ENCODE measurements around the gene AGL. TPM values are rescaled to one million over a fixed set of nuclear protein-coding genes. Genes with fewer than 3 reads are reported as not detected.
"Not testable (repeated sequence)": the region's sequence is repeated elsewhere in the genome, so short reads cannot be mapped to it uniquely, and the experiment has no call there.

AGL gene
- total and polyA plus RNA-seq, 2 experiments from 2014 or later, result 26.6 to 39.5 TPM

DNA sequence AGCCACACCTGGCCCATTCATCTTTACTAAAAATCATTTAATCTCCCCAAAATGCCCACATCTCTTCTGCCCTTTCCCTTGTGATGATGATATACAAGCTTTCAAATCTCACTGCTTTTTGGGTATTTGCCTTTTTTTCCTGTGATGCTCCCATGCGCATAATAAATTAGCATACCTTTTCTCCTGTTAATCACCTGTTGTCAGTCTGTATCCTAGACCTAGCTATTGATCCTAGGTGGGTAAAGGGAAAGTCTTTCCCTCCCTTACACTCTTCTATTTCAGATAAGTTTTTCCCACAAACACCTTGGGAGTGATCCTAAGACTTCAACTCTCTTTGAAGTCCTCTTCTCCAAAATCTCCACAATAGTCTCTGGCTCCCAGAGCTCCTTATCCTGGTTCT, 107.7 kb downstream of the AGL start:
- no peak for DNase-seq (ENCODE audit: low read depth in 1 of 2, low spot score in 1 of 2)
- no peaks in the 10 kb centered on the region for H3K36me3 ChIP-seq
- TF ChIP-seq, protein P1, sequence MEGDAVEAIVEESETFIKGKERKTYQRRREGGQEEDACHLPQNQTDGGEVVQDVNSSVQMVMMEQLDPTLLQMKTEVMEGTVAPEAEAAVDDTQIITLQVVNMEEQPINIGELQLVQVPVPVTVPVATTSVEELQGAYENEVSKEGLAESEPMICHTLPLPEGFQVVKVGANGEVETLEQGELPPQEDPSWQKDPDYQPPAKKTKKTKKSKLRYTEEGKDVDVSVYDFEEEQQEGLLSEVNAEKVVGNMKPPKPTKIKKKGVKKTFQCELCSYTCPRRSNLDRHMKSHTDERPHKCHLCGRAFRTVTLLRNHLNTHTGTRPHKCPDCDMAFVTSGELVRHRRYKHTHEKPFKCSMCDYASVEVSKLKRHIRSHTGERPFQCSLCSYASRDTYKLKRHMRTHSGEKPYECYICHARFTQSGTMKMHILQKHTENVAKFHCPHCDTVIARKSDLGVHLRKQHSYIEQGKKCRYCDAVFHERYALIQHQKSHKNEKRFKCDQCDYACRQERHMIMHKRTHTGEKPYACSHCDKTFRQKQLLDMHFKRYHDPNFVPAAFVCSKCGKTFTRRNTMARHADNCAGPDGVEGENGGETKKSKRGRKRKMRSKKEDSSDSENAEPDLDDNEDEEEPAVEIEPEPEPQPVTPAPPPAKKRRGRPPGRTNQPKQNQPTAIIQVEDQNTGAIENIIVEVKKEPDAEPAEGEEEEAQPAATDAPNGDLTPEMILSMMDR (IDR thresholded peaks at IDR 0.05; ENCODE audit: low read depth, low read length), result no peak
- no peaks in the 10 kb centered on the region for H3K4me1 ChIP-seq (ENCODE audit: low read depth)
- no peak overlapping the region for H3K27ac ChIP-seq
- H3K27me3 ChIP-seq, result no peaks in the 10 kb centered on the region
- no peaks in the 10 kb centered on the region for H3K9me3 ChIP-seq (ENCODE audit: low read depth)
- no peak overlapping the region for H3K4me3 ChIP-seq

DNA sequence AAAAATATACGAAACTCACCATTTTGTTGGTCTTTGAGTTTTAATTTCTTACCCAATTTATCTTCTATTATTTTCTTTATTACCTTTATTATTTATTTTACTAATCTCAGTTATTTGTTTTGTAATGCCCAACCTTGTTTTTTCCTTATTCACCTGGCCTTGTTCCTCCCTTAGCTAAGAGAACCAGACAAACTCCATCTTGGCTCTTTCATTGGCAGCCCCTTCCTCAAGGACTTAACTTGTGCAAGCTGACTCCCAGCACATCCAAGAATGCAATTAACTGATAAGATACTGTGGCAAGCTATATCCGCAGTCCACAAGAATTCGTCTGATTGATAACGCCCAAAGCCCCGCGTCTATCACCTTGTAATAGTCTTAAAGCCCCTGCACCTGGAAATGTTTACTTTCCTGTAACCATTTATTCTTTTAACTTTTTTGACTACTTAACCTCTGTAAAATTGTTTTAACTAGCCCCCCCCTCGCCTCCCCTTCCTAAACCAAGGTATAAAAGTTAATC, 109.1 kb downstream of the AGL start:
- not testable (repeated sequence) for DNase-seq (ENCODE audit: low read depth in 1 of 2, low spot score in 1 of 2)

DNA sequence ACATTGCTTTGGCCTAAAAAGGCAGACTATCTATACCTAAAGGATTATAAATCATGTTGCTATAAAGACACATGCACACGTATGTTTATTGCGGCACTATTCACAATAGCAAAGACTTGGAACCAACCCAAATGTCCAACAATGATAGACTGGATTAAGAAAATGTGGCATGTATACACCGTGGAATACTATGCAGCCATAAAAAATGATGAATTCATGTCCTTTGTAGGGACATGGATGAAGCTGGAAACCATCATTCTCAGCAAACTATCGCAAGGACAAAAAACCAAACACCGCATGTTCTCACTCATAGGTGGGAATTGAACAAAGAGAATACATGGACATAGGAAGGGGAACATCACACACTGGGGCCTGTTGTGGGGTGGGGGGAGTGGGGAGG, 110.1 kb downstream of the AGL start:
- not testable (repeated sequence) for H3K27ac ChIP-seq; H3K36me3 ChIP-seq; H3K4me3 ChIP-seq; H3K9me3 ChIP-seq (ENCODE audit: low read depth); H3K27me3 ChIP-seq; H3K4me1 ChIP-seq (ENCODE audit: low read depth); DNase-seq (ENCODE audit: low read depth in 1 of 2, low spot score in 1 of 2)

More for the DNA sequence above, 109.1 kb downstream of the AGL start:
- not testable (repeated sequence) for H3K9me3 ChIP-seq (ENCODE audit: low read depth); H3K27ac ChIP-seq; H3K4me1 ChIP-seq (ENCODE audit: low read depth); H3K36me3 ChIP-seq; H3K4me3 ChIP-seq; H3K27me3 ChIP-seq

DNA sequence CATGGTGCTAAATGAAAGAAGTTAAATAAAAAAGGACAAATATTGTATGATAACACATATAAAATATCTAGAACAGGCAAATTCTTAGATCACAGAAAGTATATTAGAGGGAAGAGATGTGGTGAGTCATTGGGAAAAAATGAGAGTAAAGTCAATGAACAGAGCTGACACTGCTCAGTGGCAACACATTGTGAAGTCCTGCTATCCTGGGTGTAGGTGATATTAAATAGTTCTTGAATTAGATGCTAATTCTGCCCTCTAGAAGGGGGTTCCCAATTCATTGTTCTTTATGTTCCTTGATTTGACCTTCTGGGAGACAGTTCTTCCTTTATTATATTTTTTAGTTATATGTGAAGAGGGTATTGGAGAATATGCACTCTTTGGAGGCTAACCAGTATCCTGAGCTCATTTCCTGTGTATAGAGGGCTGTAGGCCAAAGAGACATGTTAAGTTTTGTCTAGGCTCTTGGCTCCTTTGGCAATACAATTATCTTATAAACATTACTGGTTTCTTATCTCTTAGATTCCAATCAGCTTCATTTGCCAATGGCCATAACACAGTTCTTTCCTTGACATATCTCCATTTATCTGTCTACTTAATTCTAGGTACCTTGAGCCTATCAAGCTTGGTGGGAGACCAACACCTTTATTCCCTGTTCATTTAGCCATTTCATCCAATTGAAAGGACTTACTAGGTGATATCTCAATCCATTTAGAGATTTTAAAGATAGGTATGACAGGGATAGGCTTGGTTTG, 113.1 kb downstream of the AGL start:
- Histone ChIP-seq H3K36me3 (no peaks in the 10 kb centered on the region), H3K4me3 (no peak overlapping the region), H3K9me3 (ENCODE audit: low read depth) (no peaks in the 10 kb centered on the region), H3K27ac (no peak overlapping the region), H3K4me1 (ENCODE audit: low read depth) (no peaks in the 10 kb centered on the region), H3K27me3 (no peaks in the 10 kb centered on the region)
- TF ChIP-seq, protein P1 (IDR thresholded peaks at IDR 0.05; ENCODE audit: low read depth, low read length), result no peak
- peak in 1 of 2 donors; percentile 29 for DNase-seq (ENCODE audit: low read depth in 1 of 2, low spot score in 1 of 2)

DNA sequence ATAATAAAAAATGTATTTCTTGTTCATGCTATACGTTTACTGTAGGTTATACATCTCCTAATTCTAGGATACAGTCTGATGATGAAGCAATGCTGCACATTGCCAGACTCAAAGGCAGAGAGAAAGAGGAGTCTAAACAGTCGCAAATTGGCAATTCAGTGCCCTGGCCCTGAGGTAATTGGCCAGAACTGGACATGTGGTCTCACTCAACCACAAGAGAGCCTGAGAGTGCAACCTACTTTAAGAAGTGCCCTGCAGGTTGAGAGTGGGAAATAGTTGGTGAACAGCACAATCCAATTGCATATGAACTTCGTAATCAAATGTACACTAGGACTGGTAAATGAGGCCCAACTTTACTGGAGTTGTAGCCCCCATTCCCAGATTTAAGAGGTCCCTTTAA, 114.6 kb downstream of the AGL start:
- no peaks in the 10 kb centered on the region for H3K9me3 ChIP-seq (ENCODE audit: low read depth)

DNA sequence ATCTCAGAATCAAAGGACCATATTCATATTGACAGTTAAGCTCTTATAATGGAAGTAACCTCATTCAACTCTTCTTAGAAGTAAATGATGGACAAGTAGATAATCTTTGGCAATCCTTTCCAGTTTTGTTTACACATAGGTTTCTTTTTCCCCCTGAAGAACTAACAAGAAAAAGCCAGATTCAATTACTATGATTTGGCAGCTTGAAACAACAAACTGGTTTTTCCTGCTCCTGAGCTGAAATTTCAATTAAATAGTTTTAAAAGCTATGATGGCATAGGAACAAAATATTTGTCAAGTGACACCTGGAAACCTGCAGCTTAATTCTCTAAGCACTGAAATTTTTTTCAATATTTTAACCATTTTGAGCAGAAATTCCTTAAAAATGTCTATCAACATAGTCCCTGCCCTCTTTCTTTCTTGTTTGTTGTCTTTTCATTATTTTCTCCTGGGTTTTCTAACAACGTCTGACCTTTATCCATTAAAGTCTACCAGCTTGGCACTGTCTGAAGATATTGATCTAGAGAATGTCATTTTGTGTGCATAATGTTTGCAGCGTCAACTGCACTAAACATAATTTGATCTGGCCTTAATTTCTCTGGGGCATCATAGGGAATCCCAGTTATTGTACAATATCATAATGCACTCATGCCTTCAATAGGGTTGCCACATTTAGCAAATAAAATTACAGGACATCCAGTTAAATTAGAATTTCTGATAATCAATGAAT, 115.7 kb downstream of the AGL start:
- TF ChIP-seq, protein P1 (IDR thresholded peaks at IDR 0.05; ENCODE audit: low read depth, low read length), result no peak
- DNase-seq (ENCODE audit: low read depth in 1 of 2, low spot score in 1 of 2), result no peak
- no peak overlapping the region for H3K27ac ChIP-seq

More for the DNA sequence above, 114.6 kb downstream of the AGL start:
- Histone ChIP-seq H3K27me3 (no peaks in the 10 kb centered on the region), H3K27ac (no peak overlapping the region), H3K36me3 (no peaks in the 10 kb centered on the region), H3K4me1 (ENCODE audit: low read depth) (peaks cover 6% of the 10 kb centered on the region), H3K4me3 (no peak overlapping the region)
- TF ChIP-seq, protein P1 (IDR thresholded peaks at IDR 0.05; ENCODE audit: low read depth, low read length), result no peak
- DNase-seq (ENCODE audit: low read depth in 1 of 2, low spot score in 1 of 2), result peak in 1 of 2 donors; percentile 9

More for the DNA sequence above, 115.7 kb downstream of the AGL start:
- Histone ChIP-seq H3K4me1 (ENCODE audit: low read depth) (peaks cover 9% of the 10 kb centered on the region), H3K27me3 (no peaks in the 10 kb centered on the region), H3K4me3 (no peak overlapping the region), H3K36me3 (no peaks in the 10 kb centered on the region), H3K9me3 (ENCODE audit: low read depth) (no peaks in the 10 kb centered on the region)
